ENCODE data around the gene CMC1.
A peak's percentile ranks its signal among the peaks of the same experiment; 100 is the strongest.

The CMC1 gene

DNA sequence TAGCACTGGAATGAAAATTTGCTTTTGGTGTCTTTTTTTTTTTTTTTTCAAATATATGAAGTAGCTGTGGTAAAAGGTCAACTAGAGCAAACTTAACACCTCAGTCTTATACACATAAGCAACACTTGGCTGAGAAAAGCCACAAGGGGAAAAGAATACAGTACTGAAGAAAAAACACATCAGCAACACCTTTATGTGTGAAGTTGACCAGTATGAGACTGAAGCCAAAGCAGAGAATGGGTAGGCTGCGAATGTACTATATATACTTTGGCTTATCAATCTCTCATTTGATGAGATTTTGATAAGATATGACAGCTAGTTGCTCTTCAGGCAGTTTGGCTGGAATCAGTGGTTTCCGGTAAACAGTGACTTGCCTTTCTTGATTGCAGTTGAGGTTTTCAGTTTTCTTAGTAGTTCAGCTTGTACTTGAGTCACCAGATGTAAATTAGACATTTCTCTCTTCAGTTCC is 85.1 kb downstream of the CMC1 start:
- no peak for DNase-seq (ENCODE audit: low read depth in 1 of 2, low spot score in 1 of 2)
- in situ Hi-C loops (cut with HindIII; ENCODE audit: low pct_unique_long_range_greater_than_20kb, low sequenced_read_pairs) = no loop called here
- TF ChIP-seq JUND (IDR thresholded peaks at IDR 0.05; ENCODE audit: low read depth) = no peak

DNA sequence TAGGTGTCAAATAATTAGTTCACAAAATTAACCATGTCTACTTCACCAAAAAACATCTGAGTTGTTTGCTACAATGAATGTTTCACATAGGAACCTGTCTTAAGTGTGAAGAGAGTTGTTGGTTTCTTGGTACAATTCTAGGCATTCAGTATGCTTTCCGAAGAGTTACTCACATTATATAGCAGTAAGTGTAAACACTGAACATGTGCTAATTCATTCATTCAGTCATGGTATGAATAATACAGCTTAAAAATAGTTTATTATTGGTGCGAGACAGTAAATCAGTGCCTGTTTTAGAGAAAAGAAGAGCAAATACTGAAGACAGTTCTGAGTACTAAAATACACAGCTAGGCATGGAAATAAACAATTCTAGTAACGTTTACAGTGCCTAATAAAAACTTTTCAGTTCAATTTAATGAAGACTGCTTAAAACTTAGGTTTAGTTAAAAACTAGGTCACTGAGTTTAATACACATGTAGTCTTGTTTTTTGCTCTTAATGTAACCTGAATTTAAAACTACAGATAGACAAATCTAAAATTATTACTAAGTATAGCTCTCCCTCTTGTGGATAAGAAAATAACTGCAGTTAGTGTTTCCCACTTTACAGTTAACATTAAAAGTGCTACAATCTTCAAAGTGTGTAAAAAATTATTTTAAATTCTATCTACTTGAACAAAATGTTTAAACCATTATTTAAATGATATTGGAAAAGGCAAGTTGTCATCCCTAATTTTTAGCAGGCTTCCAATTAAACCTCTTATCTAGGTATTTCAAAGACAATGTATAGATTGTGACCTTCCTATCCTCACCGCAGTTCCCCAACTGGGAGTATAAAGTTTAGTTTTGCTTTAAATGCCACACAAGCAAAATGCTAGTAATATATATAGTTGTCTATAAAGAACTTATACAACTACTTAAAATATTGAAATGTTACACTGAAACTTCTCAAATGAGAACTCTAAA is 87.1 kb downstream of the CMC1 start:
- TF ChIP-seq JUND (IDR thresholded peaks at IDR 0.05; ENCODE audit: low read depth) = no peak
- in situ Hi-C loops (cut with HindIII; ENCODE audit: low pct_unique_long_range_greater_than_20kb, low sequenced_read_pairs) = no loop called here
- DNase-seq (ENCODE audit: low read depth in 1 of 2, low spot score in 1 of 2) = peak in 1 of 2 experiments; percentile 38

DNA sequence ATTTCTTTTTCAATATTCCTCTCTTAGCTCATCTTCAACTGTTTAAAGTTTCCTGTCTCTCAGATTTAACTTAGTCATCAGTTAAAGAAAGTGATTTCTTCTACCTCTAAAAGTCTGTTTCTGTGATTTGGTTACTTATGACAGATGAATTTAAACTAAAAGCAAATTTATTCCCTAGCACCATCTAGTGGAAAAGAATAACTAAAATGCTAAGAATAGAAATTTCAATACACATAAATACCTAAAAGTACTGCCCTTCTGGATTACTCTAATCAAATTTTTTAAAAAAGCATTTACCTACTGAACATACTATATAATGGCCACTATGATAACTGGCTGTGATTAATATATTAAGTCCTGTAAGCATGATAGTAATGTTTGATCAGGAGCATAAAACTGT is 93.1 kb downstream of the CMC1 start:
- DNase-seq (ENCODE audit: low read depth in 1 of 2, low spot score in 1 of 2) = no peak

DNA sequence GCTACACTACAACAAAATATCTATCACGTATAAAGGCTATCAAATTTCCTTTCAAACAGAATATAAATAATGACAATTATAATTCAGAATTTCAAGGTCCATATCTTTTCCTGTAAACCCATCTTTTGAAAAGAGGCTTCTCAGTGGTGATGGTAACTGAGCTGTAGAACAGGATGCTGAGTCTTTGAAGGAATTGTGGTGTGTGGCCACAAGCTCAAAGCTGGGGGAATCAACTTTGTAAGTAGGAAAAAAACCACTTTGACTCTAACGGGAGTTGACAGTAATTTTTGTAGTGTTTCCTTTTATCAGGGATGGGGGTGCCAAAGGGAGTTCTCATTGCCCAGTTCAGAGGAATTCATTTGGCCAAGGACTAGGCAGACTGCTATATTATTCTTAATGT is 93.8 kb downstream of the CMC1 start:
- DNase-seq (ENCODE audit: low read depth in 1 of 2, low spot score in 1 of 2) = no peak
- TF ChIP-seq JUND (IDR thresholded peaks at IDR 0.05; ENCODE audit: low read depth) = no peak
- in situ Hi-C loops (cut with HindIII; ENCODE audit: low pct_unique_long_range_greater_than_20kb, low sequenced_read_pairs) = no loop called here

More for the DNA sequence above, 93.1 kb downstream of the CMC1 start:
- in situ Hi-C loops (cut with HindIII; ENCODE audit: low pct_unique_long_range_greater_than_20kb, low sequenced_read_pairs) = no loop called here
- no peak for TF ChIP-seq JUND (IDR thresholded peaks at IDR 0.05; ENCODE audit: low read depth)

DNA sequence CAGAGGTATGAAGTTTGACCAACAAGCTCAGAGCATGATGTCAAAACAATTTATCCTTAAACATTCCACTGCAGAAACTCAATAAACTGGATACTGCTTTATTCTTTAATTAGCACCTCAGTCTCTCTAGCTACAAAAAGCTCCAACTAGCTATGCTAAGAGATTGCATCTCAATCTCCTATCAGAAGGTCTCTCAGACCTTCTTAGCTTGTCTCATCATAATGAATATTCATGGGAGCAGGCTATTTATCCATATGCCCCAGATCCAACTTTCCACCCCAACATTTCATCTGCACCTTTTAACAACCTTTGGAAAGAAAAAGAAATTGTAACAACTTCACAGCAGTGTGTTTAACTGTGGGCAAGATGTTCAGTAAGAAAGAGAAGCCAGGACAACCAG is 95.8 kb downstream of the CMC1 start:
- no peak for DNase-seq (ENCODE audit: low read depth in 1 of 2, low spot score in 1 of 2)
- no peak for TF ChIP-seq JUND (IDR thresholded peaks at IDR 0.05; ENCODE audit: low read depth)
- in situ Hi-C loops (cut with HindIII; ENCODE audit: low pct_unique_long_range_greater_than_20kb, low sequenced_read_pairs) = no loop called here

DNA sequence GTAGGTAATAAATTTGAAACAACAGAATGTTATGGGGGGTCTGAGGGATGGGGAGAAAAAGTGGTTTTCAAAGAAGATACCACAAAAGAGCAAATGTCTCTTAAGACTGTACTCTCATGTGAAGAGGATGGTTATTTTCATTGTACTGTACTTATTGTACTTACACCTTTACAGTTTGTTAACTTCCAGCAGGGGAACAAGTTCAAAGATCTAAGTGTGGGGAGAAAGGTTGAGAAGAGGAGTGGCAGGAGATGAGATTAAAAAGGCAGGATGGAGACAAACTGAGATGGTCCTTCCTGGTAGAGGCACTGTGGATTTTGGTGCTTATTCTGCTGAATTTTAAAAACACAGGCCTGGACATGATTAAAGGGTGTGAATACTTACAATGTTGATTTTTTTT is 101.7 kb downstream of the CMC1 start:
- no peak for TF ChIP-seq JUND (IDR thresholded peaks at IDR 0.05; ENCODE audit: low read depth)
- in situ Hi-C loops (cut with HindIII; ENCODE audit: low pct_unique_long_range_greater_than_20kb, low sequenced_read_pairs) = no loop called here
- DNase-seq (ENCODE audit: low read depth in 1 of 2, low spot score in 1 of 2) = no peak

DNA sequence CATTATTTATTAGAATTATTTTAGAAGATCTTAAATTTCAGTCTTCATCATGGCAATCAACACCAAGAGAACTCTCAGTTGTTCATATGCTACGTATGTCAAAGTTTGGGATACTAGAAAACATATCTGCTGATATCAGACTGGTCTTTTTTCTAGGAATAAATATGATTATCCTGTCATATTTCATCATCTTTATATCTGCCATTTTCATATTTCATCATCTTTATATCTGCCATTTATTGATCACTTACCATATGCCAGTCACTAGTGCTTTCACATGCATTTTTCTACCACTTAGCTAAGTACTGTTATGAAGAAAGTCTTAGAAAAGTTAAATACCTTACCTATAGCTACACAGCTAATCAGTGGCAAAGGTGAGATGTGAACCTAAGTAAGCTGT is 104.3 kb downstream of the CMC1 start:
- no peak for DNase-seq (ENCODE audit: low read depth in 1 of 2, low spot score in 1 of 2)
- TF ChIP-seq JUND (IDR thresholded peaks at IDR 0.05; ENCODE audit: low read depth) = no peak
- in situ Hi-C loops (cut with HindIII; ENCODE audit: low pct_unique_long_range_greater_than_20kb, low sequenced_read_pairs) = no loop called here

DNA sequence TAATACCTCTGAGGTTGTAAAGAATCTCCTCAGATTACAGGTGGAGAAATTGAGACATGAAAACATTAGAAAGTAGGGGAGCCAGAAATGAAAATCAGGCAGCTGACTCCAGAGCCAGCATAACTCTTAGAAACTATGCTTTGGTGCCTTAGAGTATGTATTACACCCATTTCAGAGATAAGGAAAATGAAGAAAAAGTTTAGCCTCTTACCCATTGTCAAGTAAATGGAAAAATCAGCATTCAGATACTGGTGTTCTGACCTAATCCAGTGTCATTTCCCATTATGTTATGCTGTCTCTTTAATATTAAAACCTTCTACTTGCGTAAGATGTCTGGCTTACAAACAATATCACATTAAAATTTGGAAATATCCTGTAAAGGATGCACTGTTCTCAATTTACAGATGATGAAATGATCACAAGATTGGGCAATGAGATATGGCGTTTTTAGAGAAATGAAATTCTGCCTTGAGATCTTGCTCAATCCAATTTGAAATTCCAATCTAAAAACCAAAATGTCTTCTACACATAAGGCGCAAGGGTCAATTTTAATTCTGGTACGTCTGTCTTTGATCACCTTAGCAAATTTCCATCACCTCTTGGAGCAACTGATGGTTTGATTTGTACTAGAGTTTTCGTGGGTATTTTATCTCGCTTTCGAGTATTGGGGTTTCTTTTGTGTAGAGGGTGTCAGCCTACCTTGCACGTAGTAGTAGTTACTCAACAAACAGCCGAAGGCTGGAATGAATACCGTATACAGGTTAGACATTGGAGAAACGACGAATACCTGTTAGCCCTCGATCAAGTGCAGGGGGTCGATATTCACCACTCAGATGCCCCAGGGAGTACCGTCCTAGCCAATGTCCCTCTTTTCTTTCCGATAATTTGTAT is 106.2 kb downstream of the CMC1 start:
- peak; percentile 1 to 15 for DNase-seq (ENCODE audit: low read depth in 1 of 2, low spot score in 1 of 2)
- no peak for TF ChIP-seq JUND (IDR thresholded peaks at IDR 0.05; ENCODE audit: low read depth)
- in situ Hi-C loops (cut with HindIII; ENCODE audit: low pct_unique_long_range_greater_than_20kb, low sequenced_read_pairs) = no loop called here

DNA sequence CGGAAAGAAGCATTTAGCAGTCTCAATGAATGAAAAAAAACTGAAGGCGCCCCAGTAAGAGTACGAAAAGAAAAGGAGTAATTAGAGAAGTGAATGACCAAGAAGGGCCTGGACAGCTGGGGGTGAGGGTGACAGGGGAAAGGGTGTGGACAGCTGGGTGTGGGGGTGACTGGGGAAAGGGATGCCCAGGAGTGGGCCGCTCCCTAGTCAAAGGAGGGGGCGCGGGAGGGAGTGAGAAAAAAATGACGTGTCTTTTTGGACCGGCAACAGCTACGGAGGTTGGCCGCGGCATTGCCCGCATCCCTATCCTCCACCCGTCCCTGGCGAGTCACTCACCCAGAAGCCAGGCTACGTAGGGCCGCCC is 106.8 kb downstream of the CMC1 start:
- in situ Hi-C loops (cut with HindIII; ENCODE audit: low pct_unique_long_range_greater_than_20kb, low sequenced_read_pairs) = no loop called here
- DNase-seq (ENCODE audit: low read depth in 1 of 2, low spot score in 1 of 2) = no peak
- no peak for TF ChIP-seq JUND (IDR thresholded peaks at IDR 0.05; ENCODE audit: low read depth)

DNA sequence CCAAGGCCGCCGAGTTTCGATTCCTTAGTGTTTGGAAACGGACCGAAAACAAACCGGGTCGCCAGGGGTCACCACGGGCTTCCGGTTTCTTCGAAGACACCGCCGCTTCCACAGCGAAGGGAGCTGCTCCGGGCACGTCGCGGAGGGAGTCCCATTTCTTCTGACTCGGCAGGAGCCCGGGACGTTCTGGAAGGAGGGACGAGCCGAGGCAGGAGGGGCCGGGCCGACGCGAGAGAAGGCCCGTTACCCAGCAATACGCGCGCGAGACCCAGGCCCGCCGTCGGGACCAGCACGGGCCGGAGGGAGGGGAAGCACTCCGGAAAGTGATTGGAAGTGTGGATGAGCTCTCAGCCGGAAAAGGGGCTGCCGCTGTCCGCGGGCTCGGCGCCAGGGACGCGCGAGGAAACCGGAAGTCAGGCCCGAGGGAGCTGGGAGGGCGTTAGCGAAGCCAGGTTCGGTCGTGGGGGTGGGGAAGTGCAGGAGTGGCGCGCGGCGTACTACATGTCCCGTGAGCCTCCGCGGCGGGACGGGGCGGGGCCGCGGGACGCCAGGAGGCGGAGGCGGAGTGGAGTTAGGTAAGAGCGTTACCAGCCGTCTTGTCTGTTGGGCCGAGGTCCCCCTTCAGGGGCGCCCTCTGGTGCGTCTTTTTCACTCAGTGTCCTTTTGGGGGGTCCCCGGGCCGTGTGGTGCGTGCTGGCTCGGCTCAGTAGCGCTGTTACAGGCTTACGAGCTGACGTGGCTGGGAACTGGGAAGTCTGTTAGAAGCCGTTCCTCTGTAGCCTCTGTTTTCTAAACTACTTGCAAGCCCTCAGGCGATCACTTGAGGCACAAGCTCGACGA is 107.4 kb downstream of the CMC1 start, which contains the start of the genes AZI2 and ZCWPW2:
AZI2 (minus strand) TSS at position 196 of the 840 bp plus-strand sequence. CDS start 8,207 bp downstream, outside the sequence.
ZCWPW2 (plus strand) TSS at position 93 of the 840 bp plus-strand sequence. CDS start 64,348 bp downstream, outside the sequence.
- in situ Hi-C loops (cut with HindIII; ENCODE audit: low pct_unique_long_range_greater_than_20kb, low sequenced_read_pairs) = no loop called here
- TF ChIP-seq JUND (IDR thresholded peaks at IDR 0.05; ENCODE audit: low read depth) = no peak
- peak; percentile 56 to 96 for DNase-seq (ENCODE audit: low read depth in 1 of 2, low spot score in 1 of 2)

DNA sequence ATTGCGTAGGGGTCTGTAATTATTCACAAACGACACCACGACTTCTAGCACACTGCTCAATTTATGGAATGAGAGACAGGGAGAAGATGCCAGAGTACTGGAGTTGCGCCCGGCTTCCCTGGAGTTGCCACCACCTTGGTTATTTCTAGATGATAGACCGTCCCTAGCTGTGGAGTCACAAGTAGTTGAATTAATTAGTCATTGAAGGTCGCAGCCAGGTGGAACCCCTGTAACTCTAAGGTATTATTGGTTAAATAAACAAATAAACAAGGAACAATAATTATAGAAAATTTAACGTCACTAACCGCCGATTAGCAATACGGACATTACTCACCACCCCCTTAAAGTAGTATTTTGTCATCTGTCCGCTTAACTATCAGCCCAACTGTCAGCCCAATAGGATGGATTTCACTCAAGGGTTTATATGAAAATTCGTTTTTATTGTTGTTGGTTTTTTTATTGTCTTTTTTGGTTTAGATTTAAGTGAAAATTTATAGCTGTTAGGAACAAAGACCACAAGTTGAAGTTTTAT is 108.1 kb downstream of the CMC1 start:
- in situ Hi-C loops (cut with HindIII; ENCODE audit: low pct_unique_long_range_greater_than_20kb, low sequenced_read_pairs) = no loop called here
- DNase-seq (ENCODE audit: low read depth in 1 of 2, low spot score in 1 of 2) = no peak
- TF ChIP-seq JUND (IDR thresholded peaks at IDR 0.05; ENCODE audit: low read depth) = no peak

Measured in T47D (cell line).